CD4-positive, alpha-beta memory T cell (primary cell): ENCODE results near the gene SCP2. TPM values are rescaled to one million over a fixed set of nuclear protein-coding genes. Genes with fewer than 3 reads are reported as not detected.

ENCODE experiments used
- CTCF ChIA-PET: fragments of 350-600 bp; sonication (Branson Sonifier 250); formaldehyde crosslinking; loops from one replicate; lab custom pipeline; 2021; ENCODE audit warnings: inconsistent platforms; ENCODE audit not compliant: partially characterized antibody; lab: Charles Lee
- POLR2A ChIA-PET: fragments of 350-600 bp; sonication (Branson Sonifier 250); formaldehyde crosslinking; loops from one replicate; lab custom pipeline; 2021; ENCODE audit not compliant: partially characterized antibody; lab: Charles Lee
- DNase-seq, 5 donors: peaks; one replicate each; pipeline versions ENCODE4 v3.0.0 to v3.0.0-alpha.2; 2020 to 2022; ENCODE audit warnings: mixed read lengths in 1 of 5
- H3K27ac ChIP-seq: one replicate; pipeline ENCODE4 v1.7.0; 2013; ENCODE audit warnings: low read depth, low read length
- H3K27me3 ChIP-seq: 2 replicates; pipeline ENCODE4 v1.7.0; 2013; ENCODE audit warnings: mild to moderate bottlenecking, low read length, moderate library complexity; ENCODE audit not compliant: insufficient read depth
- H3K36me3 ChIP-seq: 2 replicates; pipeline ENCODE4 v1.7.0; 2013; ENCODE audit warnings: mild to moderate bottlenecking, low read length, moderate library complexity; ENCODE audit not compliant: insufficient read depth
- H3K4me1 ChIP-seq: 2 replicates; pipeline ENCODE4 v1.7.0; 2013; ENCODE audit warnings: mild to moderate bottlenecking, low read length, moderate library complexity; ENCODE audit not compliant: insufficient read depth
- H3K4me3 ChIP-seq, 2 donors: one replicate each; pipeline ENCODE4 v1.7.0; 2013; ENCODE audit warnings: low read length in 2 of 2, mild to moderate bottlenecking in 1 of 2
- H3K9me3 ChIP-seq, 2 donors: one replicate each; pipeline ENCODE4 v1.7.0; 2013; ENCODE audit warnings: low read length in 2 of 2, control low read depth in 1 of 2; ENCODE audit not compliant: control insufficient read depth in 1 of 2
- H3K27ac Mint-ChIP-seq, 7 donors: one replicate each; pipeline ENCODE4 v1.8.0; 2020 to 2021; ENCODE audit warnings: mixed read lengths in 7 of 7, mild to moderate bottlenecking in 6 of 7, inconsistent platforms in 3 of 7, moderate library complexity in 3 of 7
- H3K27me3 Mint-ChIP-seq, 2 donors: one replicate each; pipeline ENCODE4 v1.8.0; 2020 to 2021; ENCODE audit warnings: mixed read lengths in 2 of 2
- H3K36me3 Mint-ChIP-seq, 2 donors: one replicate each; pipeline ENCODE4 v1.8.0; 2020 to 2021; ENCODE audit warnings: mixed read lengths in 2 of 2, inconsistent platforms in 1 of 2, mild to moderate bottlenecking in 1 of 2
- H3K4me1 Mint-ChIP-seq, 4 donors: one replicate each; pipeline ENCODE4 v1.8.0; 2020 to 2021; ENCODE audit warnings: mixed read lengths in 4 of 4, mild to moderate bottlenecking in 1 of 4
- H3K4me3 Mint-ChIP-seq, 8 donors: one replicate each; pipeline ENCODE4 v1.8.0; 2020 to 2021; ENCODE audit warnings: mixed read lengths in 8 of 8, mild to moderate bottlenecking in 7 of 8, moderate library complexity in 6 of 8, inconsistent platforms in 3 of 8
- H3K9me3 Mint-ChIP-seq, 8 donors: one replicate each; pipeline ENCODE4 v1.8.0; 2020 to 2021; ENCODE audit warnings: mixed read lengths in 8 of 8, mild to moderate bottlenecking in 5 of 8, inconsistent platforms in 3 of 8, moderate library complexity in 1 of 8
- intact Hi-C: fragments of 100-400 bp; cut with micrococcal nuclease; formaldehyde crosslinking; loops from one replicate; pipeline ENCODE4 v1.15.1; 2023
- polyA plus RNA-seq, 2 donors: library from polyadenylated mRNA; unstranded; fragments of 300-500 nt; fragmentation: Illumina TruSeq; gene quantifications; one replicate each; pipeline ENCODE4 v1.2.3, GENCODE V29; 2021
- total RNA-seq, 2 experiments: library from RNA; stranded (reverse); gene quantifications; one replicate each; pipeline ENCODE4 v1.2.3, GENCODE V29; 2021

Gene SCP2
- total and polyA plus RNA-seq, 4 experiments from 2014 or later: 49.7 to 260 (median 98.8) TPM

DNA sequence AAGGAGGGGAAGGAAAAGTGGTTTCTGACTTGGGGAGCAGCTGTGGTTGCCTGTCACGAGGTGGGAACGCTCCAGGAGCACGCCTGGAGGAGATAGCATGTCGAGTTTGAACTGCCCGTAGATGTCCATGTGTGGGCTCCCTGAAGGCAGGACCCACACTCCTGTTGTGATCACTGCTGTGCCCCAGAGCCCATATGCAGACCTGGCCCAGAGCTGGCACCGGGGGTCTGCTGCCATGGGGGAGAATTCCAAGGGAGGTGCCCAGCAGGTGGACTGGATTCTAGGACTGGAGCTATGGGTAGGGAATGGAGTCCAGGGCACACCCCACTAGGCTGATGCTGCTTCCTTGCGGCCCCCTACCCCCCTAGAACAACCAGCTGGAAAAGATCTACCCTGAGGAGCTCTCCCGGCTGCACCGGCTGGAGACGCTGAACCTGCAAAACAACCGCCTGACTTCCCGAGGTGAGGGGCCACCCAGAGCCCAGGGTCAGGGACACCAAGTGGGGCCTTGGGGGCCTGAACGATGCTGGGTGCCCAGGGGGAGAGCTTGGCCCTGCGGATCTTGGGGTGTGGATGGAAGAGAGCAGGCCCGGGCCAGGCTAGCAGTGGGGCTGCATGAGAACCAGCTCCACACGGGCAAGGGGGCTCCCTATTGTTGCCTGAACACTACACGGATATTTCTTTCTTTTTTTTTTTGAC, 144.2 kb downstream of the SCP2 start:
- Mint-ChIP-seq H3K27me3 (no peaks in the 10 kb centered on the region), H3K9me3 (no peaks in the 10 kb centered on the region), H3K4me1 (no peaks in the 10 kb centered on the region), H3K4me3 (no peak overlapping the region), H3K27ac (no peak overlapping the region), H3K36me3 (no peaks in the 10 kb centered on the region)
- Histone ChIP-seq H3K36me3 (no peaks in the 10 kb centered on the region), H3K4me3 (no peak overlapping the region), H3K4me1 (no peaks in the 10 kb centered on the region), H3K27ac (no peak overlapping the region), H3K27me3 (no peaks in the 10 kb centered on the region), H3K9me3 (no peaks in the 10 kb centered on the region)
- POLR2A ChIA-PET: no interaction called here
- CTCF ChIA-PET: no interaction called here
- intact Hi-C loops: no loop called here
- no peak for DNase-seq

DNA sequence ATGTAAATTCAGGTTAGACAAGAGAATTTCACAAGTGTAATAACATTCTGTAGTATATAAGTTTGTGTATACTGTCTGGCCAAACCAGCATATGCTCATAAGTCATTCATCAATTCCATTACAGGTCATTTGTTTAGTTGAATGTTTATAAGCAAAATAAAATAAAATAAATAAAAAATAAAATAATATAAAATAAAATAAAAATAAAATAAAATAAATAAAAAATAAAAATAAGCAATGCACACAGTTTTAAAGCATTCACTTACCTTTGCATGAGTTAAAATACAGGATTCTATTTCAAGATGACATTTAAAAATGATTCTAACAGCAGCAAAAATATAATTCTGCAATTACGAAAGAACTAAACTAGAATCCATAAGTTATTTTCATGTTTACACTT, 144.8 kb downstream of the SCP2 start:
- H3K4me1 Mint-ChIP-seq: no peaks in the 10 kb centered on the region
- H3K27me3 Mint-ChIP-seq: no peaks in the 10 kb centered on the region
- H3K27ac Mint-ChIP-seq: no peak overlapping the region
- no peak overlapping the region for H3K4me3 Mint-ChIP-seq
- Histone ChIP-seq H3K4me1 (no peaks in the 10 kb centered on the region), H3K4me3 (no peak overlapping the region), H3K27ac (no peak overlapping the region), H3K27me3 (no peaks in the 10 kb centered on the region), H3K36me3 (no peaks in the 10 kb centered on the region), H3K9me3 (no peaks in the 10 kb centered on the region)
- no peaks in the 10 kb centered on the region for H3K36me3 Mint-ChIP-seq
- intact Hi-C loops: no loop called here
- POLR2A ChIA-PET: no interaction called here
- CTCF ChIA-PET: no interaction called here
- DNase-seq: no peak
- no peaks in the 10 kb centered on the region for H3K9me3 Mint-ChIP-seq

DNA sequence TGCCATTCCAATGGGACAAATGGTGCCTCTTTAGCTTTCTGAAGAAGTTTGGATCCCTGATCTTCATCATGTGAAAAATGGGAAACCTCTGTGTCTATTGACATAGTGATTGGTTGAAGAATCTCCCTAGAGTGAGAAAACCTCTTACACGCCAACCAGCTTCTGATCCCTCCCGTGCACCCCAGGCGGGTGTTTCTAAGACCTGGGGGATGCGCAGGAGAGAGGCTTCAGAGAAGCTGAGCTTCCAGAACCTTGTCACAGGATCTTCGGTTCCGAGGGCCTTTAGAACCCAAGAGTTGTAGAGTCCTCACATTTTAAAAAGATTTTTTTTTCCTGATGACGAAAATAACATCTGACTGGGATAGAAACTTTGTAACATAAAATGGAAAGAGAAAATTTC, 146.2 kb downstream of the SCP2 start:
- Mint-ChIP-seq H3K4me1 (no peaks in the 10 kb centered on the region), H3K27ac (peak overlapping the region in 1 of 7 donors; percentile 6), H3K36me3 (no peaks in the 10 kb centered on the region), H3K4me3 (no peak overlapping the region), H3K9me3 (no peaks in the 10 kb centered on the region), H3K27me3 (no peaks in the 10 kb centered on the region)
- Histone ChIP-seq H3K36me3 (no peaks in the 10 kb centered on the region), H3K4me3 (no peak overlapping the region), H3K9me3 (no peaks in the 10 kb centered on the region), H3K4me1 (no peaks in the 10 kb centered on the region), H3K27ac (no peak overlapping the region), H3K27me3 (no peaks in the 10 kb centered on the region)
- DNase-seq: no peak
- ChIA-PET POLR2A (no interaction called here), CTCF (no interaction called here)
- intact Hi-C loops: no loop called here

DNA sequence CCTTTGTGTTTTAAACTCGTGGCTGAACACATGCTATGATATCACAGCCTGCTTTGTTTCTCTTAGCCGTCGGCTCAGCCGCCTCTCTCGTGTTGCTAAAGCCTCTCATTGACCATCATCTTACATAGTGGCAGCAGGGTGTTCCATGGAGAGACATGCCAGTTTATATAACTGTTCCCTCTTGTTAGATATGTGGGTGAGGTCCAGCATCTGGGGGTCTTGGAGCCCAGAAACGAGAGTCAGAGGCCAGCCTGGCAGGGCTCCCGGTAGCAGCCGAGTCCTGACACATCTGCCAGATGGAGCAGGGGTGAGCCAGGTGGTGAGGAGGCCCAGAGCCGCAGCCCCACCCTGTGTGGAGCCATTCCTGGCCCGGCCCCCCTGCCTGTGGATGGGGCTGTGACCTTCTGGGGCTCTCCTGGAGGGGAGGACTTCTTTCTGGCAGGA, 146.8 kb downstream of the SCP2 start:
- no peak overlapping the region for H3K27ac Mint-ChIP-seq
- intact Hi-C loops: no loop called here
- no peaks in the 10 kb centered on the region for H3K9me3 Mint-ChIP-seq
- H3K4me3 Mint-ChIP-seq: no peak overlapping the region
- no peaks in the 10 kb centered on the region for H3K4me1 Mint-ChIP-seq
- ChIA-PET CTCF (no interaction called here), POLR2A (no interaction called here)
- H3K36me3 Mint-ChIP-seq: no peaks in the 10 kb centered on the region
- H3K4me3 ChIP-seq: no peak overlapping the region
- H3K9me3 ChIP-seq: no peaks in the 10 kb centered on the region
- no peak overlapping the region for H3K27ac ChIP-seq
- H3K27me3 Mint-ChIP-seq: no peaks in the 10 kb centered on the region
- H3K4me1 ChIP-seq: no peaks in the 10 kb centered on the region
- H3K27me3 ChIP-seq: no peaks in the 10 kb centered on the region
- DNase-seq: no peak
- H3K36me3 ChIP-seq: no peaks in the 10 kb centered on the region

DNA sequence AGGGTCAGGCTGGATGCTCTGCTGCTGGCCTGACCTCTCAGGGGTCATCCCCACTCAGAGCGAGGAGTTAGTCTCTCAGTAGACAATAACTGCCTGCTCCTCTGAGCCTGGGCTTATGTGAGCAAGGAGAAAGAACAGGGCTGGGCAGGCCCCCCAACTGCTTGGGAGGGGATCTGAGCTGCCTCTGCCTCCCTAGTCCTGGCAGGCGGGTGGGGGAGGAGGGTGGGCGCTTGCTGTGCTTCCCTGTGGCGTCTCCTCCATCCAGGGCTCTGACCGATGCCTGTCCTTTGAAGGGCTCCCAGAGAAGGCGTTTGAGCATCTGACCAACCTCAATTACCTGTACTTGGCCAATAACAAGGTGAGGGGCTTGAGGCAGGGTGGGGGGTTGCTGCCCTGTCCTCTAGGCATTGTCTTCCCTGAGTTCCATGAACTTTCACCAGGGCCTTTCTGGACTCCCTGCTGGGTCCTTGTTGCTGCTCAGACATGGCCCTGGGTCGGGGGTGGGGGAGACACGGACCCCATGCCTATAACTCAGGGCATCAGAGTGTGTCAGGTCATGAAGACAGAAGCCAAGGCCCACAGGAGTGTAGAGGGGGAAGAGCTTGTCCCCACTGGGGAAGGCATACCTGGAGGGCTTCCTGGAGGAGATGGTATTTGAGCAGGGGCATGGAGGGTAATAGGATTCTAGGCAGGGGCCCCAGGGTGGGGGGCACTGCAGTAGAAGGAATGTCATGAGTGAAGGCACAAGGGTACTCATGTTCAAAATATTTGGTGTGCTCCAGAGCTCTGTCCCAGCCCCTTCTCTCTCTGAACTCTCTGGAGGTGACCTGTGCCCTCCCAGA, 147.5 kb downstream of the SCP2 start:
- Histone ChIP-seq H3K36me3 (no peaks in the 10 kb centered on the region), H3K27me3 (no peaks in the 10 kb centered on the region), H3K27ac (no peak overlapping the region), H3K4me3 (no peak overlapping the region), H3K9me3 (no peaks in the 10 kb centered on the region), H3K4me1 (no peaks in the 10 kb centered on the region)
- Mint-ChIP-seq H3K4me3 (no peak overlapping the region), H3K9me3 (no peaks in the 10 kb centered on the region), H3K27ac (peak overlapping the region in 1 of 7 donors; percentile 79), H3K4me1 (no peaks in the 10 kb centered on the region), H3K36me3 (no peaks in the 10 kb centered on the region), H3K27me3 (no peaks in the 10 kb centered on the region)
- ChIA-PET CTCF (no interaction called here), POLR2A (no interaction called here)
- DNase-seq: no peak
- intact Hi-C loops: no loop called here

DNA sequence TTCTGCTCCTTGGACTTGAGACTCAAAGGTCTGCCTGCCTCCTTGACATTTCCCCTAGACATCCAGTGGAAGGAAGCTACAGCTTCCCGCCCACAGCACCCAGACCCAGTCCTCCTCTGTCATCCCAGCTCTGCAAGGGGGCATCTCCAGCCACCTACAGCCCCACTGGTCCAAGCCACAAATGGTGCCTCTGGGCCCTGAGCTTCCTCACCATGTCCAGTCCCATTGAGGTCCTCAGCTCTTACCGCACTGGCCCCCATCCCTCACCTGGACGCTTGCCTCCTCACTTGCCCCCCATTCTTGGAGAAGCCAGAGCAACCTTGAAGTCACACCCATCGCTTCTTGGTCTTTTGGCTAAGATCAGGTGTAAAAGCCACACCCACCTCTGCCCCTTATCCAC, 148.1 kb downstream of the SCP2 start:
- no peak overlapping the region for H3K4me3 ChIP-seq
- DNase-seq: no peak
- no peak overlapping the region for H3K27ac ChIP-seq
- CTCF ChIA-PET: no interaction called here
- Mint-ChIP-seq H3K27me3 (no peaks in the 10 kb centered on the region), H3K4me1 (no peaks in the 10 kb centered on the region), H3K4me3 (no peak overlapping the region), H3K36me3 (no peaks in the 10 kb centered on the region), H3K27ac (no peak overlapping the region), H3K9me3 (no peaks in the 10 kb centered on the region)
- H3K9me3 ChIP-seq: no peaks in the 10 kb centered on the region
- POLR2A ChIA-PET: no interaction called here
- no peaks in the 10 kb centered on the region for H3K4me1 ChIP-seq
- H3K36me3 ChIP-seq: no peaks in the 10 kb centered on the region
- intact Hi-C loops: no loop called here
- no peaks in the 10 kb centered on the region for H3K27me3 ChIP-seq

DNA sequence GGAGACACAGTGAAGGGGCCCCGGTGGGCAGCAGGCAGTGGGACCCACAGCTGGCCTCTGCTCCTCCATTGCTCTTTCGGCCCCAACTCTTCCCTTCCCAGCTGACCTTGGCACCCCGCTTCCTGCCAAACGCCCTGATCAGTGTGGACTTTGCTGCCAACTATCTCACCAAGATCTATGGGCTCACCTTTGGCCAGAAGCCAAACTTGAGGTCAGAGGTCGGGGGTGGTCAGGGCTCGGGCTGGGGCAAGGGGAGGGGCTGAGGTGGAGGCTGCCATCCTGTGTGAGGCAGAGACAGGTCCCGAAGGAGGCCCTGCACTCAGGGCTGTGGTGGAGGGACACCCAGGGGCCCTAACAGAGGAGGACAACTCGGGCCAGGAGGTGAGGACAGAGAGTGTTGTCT, 148.7 kb downstream of the SCP2 start:
- POLR2A ChIA-PET: no interaction called here

More for the DNA sequence above, 148.7 kb downstream of the SCP2 start:
- H3K27ac ChIP-seq: no peak overlapping the region
- H3K4me1 ChIP-seq: no peaks in the 10 kb centered on the region
- no peaks in the 10 kb centered on the region for H3K36me3 Mint-ChIP-seq
- DNase-seq: no peak
- H3K27me3 Mint-ChIP-seq: no peaks in the 10 kb centered on the region
- no peak overlapping the region for H3K4me3 Mint-ChIP-seq
- CTCF ChIA-PET: no interaction called here
- no peaks in the 10 kb centered on the region for H3K27me3 ChIP-seq
- H3K4me3 ChIP-seq: no peak overlapping the region
- H3K9me3 ChIP-seq: no peaks in the 10 kb centered on the region
- intact Hi-C loops: no loop called here
- H3K27ac Mint-ChIP-seq: no peak overlapping the region
- no peaks in the 10 kb centered on the region for H3K9me3 Mint-ChIP-seq
- no peaks in the 10 kb centered on the region for H3K36me3 ChIP-seq
- H3K4me1 Mint-ChIP-seq: no peaks in the 10 kb centered on the region
